HG03432 (cell line): ENCODE results near the gene RBKS.

Experiments
- ATAC-seq: cut with Tn5 transposase; IDR thresholded peaks from one replicate; pipeline ENCODE4 v1.9.1; 2021; ENCODE audit warnings: mild to moderate bottlenecking, moderate library complexity; ENCODE audit not compliant: unreplicated experiment

The RBKS gene

DNA sequence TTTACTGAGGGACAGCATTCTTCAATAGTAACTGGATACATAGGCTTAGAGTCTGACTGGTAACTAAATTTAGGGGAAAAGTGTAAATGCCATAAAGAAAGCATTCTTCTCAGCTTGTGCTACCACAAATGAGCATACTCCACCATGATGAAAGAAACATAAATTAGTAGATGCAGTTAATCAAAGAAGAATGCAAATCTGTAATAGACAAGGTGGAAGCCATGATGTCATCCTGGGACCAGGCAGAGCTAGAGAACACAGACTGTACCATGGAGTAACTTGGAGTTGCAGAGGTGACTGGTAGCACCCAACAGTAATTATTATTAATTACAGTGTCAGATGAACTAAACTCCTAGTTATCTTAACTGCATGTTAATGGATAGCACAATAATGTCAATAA lies 51.7 kb downstream of the RBKS start:
- ATAC-seq = no peak

DNA sequence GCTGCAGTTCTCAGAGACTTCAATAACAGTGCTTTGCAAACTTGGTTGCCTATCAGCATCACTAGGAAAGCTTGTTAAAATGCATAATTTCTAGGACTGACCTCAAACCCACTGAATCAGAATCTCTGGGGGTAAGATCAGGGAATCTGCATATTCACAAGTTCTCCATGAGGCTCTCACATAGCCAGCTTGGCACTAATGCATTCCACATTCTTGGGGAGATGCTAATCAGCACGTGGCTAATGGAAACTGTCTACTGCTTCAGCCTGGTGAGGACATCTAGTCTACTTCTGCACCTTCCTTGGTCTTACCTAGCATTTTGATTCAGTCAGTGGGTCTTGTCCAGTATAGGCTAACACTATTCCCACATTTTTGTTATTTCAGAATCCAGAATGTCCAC lies 56.3 kb downstream of the RBKS start:
- no peak for ATAC-seq

DNA sequence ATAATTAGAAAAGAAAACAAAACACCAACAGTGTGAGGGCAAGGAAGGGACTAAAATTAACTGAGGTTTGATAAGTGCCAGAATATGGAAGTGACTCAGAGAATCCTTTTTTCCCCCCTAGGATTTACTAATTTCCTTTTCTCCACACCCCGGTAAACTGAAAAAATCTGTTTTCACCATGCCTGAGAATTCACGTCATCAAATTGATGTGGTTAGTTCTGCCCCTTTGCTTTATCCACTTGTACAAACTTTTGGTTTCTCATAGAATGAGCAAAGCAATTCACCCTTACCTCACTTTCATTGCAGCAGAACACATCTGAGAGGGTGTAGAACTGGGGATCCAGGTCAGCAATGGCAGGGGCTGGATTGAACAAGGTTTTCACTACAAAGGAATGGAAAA lies 57.8 kb downstream of the RBKS start:
- no peak for ATAC-seq

DNA sequence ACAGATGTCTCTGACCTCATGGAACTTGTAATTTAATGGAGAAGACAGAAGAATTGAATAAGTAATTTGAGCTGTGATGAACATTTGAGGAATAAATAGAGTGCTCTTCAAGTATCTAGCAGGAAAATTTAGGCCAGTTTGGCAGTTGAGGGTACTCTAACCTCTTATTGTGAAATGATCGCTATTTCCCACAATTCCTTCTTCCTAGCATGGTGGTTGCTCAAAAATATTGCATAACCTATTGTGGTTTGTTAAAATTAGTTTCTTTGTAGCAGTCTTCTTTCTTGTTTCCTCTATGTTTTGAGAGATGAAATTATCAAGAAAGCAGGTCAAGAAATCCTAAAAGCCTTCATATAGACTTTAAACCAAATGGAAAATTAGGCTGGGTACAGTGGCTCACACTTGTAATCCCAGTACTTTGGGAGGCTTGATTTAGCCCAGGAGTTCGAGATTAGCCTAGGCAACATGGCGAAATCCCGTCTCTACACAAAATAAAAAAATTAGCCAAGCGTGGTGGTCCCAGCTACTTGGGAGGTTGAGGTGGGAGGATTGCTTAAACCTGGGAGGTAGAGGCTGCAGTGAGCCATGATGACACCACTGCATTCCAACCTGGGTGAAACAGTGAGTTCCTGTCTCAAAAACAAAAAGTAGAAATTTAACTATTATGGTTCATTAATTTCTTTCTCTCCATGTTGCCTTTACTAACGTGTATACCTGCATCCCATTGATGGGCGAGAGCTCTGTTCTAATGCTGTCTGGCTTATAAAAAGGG lies 58.7 kb downstream of the RBKS start:
- no peak for ATAC-seq

DNA sequence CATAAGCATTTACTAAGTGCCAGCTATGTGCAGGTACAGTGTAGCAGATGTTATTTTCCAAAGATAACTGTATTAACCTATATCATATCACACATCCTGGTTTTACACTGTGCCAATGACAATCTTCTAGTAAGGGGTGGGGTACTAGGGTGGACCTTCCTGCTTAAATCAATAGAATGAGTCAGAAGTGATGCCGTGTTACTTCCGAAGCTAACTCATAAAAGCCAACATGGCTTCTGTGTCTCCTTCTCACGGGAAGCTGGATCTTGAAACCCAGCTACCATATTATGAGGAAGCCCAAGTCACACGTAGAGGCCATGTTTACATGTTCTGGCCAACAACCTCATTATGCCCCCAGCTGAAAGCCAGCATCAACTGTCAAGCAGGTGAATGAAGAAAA lies 59.5 kb downstream of the RBKS start:
- ATAC-seq = no peak

DNA sequence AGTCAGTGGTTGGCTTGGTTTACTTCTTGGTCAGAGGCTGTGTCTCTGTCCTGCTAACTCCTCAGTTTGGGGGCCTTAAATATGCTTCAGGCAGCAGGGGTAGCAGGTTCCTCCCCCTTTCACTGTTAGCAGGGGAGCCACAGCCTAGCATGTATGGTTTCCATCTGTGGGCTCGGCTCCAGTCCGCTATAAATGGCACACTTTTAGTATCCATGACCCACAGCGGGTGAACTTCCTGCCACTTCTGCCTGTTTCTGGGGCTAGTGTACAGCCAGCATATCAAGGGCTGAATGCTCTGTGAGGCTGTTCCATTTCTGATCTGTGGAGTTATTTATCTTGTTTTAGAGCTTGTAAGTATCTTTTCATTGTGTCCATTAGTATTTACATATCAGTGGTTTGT lies 60.4 kb downstream of the RBKS start:
- ATAC-seq = no peak

DNA sequence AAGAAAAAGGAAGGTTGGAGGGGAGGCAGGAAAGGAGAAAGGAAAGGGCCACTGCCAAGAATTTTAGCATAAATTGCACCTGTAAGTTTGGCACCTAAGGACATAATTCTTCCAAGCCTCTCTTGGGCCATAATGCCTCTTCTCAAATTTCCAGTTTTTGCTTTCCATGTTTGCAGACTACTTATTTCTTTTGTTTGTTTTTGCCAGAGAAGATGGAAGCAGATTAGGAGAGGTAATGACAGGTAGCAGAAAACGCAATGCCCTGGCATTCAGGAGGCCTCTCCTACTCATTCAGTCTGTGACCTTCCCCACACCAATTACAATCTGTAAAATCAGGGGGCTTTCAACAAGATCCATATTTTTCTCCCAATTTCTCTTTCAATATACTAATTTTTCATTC lies 61.9 kb downstream of the RBKS start:
- no peak for ATAC-seq

DNA sequence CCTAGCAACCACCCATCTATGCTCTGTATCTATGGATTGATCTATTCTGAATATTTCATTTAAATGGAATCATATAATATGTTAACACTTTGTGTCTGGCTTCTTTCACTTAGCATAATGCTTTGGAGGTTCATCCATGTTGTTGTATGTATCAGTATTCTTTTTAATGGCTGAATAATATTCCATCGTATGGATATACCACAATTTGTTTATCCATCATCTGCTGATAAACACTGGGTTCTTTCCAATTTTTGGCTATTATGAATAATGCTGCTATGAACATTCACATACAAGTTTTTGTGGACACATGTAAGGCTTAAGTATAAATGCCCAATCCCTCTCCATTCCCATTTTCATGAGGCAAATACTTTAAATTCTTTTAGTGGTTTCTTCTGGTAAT lies 65.8 kb downstream of the RBKS start:
- no peak for ATAC-seq

DNA sequence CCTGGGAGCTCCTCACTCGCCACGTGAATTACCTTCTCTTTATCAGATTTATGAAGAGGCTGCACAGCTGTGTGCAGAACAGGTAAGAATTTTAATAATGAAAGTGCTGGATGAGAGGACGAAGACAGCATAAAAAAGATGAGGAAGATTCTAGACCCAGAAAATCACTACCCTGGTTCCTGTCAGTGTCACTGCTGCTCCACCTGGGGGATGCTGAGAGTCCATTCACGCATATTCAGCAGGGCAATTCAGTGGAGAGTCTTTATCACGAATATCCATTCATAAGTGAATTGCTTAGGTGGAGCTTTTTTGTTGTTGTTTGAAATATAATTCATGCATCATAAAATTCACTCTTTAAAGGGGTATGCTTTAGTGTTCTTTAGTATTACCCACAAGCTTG lies 66.6 kb downstream of the RBKS start:
- no peak for ATAC-seq

DNA sequence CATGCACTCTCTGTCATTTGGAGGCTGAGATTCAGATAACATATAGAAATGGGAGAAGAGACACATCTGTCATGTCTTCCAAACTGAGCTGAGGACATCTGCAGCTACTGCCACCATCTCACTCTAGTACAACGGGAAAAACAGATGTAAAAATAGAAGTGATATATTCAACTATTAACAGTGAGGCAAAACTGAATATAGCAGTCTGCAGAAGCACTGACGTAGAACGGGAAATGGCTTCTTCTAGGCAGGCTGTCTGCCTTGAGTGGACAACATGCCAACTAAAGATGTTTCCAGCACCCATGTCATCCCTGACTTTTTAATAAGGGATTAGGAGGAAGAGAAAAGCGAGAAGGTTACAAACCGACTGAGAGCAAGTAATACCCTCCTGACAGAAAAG lies 67.1 kb downstream of the RBKS start:
- ATAC-seq = no peak

DNA sequence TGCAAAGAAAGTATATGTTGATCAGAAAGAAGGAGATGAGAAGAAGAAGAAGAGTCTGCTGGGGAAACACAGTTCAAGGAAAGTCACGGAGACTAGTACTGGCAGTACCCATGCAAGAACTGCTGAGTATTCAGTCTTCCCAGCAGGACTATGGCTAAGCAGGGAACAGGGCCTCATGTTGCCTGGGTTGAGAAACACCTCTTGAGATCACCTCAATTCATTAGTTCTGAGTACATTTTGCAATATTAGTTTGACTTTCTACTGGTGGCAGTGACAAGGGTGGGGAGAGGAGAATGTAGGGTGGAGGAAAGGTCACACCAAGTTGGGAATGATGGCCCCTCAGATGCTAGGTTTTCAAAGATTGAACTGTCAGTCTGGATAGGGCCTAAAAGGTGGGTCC lies 68.1 kb downstream of the RBKS start:
- no peak for ATAC-seq

DNA sequence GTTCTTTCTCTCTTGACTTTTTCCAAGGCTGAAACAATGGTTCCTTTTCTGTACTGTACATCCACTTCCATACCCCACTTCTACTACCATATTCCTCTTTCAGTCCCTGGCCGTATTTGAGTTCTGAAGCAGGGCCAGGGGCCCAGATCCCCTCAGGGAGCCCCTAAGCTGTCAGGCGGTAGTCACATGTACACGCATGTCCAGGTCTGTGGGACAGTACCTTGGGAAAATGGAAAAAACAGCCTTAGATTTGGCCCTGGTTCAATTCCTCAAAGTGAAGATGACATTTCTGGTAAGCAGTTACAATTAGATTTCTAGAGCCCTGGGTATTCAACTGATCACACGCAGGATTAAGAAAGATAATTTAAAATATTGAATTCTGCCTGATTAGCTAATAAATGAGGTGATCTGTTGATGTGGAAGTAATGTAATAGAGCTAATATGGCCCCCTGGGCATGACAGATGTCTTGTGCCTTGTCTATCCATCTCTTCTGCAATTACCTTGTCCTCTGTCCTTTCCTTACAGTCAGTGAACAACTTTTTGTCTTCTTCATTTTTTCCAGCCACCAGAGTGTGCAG lies 74.2 kb downstream of the RBKS start:
- ATAC-seq = no peak

DNA sequence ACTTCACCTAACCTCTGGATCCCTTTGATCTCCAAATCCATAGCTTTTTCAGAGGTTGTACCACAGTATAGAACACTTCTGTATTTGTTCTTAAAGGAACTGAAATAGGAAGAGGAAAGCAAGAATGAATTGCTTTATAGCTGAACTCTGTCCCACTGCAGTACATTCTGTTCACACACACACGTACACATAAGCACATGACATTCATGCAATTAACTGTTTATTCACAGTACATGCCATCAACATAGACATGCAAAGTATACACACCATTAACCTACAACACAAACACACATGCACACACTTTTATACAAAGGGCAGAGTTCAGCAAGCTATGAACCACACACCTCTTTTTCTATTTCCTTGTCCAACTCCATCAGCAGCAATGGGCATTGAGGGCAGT lies 75.4 kb downstream of the RBKS start:
- ATAC-seq = no peak

DNA sequence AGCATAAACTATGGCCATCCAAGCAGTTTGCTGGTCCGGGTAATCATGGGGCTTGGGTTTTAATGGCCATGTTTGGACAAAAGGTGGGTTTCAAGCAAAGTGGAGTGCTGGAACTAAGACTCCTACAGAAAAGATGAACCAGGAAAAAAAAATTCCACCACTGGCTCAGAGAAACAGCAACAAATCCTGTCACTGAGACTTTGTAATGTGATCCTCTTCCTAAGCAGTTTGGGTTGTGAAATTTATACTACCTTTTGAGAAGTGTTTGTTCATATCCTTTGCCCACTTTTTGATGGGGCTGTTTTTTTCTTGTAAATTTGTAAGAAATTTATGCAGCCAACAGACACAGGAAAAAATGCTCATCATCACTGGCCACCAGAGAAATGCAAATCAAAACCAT lies 78.4 kb downstream of the RBKS start:
- ATAC-seq = no peak

DNA sequence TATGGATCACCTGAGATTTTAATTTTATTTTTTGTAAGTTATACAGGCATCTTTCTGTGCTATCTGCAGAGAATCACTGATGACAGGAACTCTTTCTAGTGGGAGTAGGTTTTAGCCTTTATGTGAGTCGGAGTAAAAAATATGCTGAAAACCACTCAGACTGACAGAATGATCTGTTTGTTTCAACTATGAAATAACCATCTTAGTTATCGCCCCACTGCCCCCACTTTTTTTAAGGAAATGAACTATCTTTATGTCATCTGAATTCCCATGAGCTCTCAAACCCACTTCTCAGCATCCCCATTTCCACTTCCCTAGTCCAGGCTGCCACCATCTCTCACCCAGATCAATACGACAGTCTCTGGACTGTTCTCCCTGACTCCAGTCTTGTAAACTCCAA lies 79.7 kb downstream of the RBKS start:
- no peak for ATAC-seq

DNA sequence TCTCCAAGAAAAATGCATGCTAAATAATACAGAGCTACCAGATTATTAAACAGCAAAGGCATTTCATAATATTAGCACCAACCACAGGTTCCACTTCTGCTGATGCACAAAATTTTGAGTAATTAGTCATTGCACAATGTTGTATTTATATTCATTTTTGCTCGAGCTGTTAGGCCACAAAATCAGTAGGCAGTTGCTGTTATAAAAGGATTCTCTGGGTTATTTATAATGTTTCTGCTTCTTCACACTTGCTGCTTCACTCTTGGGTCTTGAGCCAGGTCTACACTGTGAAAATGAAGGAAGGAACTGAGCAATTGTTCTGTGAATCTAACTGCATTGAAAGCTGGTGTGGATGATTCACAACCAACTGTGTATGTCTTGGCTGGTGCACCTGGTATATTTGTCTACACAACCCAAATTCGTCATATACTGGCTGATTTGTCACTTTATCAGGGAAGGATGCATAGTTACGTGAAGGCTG lies 80.4 kb downstream of the RBKS start:
- no peak for ATAC-seq

DNA sequence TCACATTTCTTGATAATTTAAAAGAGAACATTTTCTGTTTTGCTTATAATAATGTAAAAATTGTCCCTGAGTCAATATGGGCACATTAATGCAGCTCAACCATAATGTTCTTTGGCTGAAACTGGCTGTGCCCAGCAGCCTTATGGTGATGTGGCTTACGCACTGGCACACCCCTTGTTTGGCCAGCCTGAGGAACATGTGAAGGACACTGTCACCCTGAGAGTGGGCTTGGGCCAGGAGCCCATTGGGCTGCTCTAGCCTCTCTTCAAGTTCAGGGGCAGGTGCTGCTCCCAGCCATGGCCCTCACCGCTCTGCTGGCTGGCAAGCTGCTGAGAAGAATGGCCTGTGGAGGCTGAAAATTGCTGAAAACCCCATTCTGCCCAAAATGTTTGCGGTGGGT lies 81.2 kb downstream of the RBKS start:
- ATAC-seq = no peak

DNA sequence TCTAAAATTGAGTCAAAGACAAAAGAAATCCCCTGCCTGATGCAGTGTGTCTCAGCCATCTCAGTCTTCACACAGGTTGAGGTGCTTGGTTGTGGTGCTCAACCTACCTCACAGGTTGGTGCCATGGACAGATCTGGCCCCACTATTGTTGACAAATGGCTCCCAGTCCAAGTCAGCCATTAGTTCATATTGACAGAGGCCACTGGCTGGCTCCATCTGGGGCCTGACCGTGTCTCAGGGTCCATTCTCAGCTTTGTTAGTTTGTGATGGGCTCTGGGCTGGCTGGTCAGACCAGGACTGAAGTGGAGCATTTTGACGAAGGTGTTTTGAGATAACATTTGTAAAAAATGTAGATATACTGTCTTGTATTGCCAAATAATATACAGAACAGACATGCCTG lies 81.8 kb downstream of the RBKS start:
- no peak for ATAC-seq

DNA sequence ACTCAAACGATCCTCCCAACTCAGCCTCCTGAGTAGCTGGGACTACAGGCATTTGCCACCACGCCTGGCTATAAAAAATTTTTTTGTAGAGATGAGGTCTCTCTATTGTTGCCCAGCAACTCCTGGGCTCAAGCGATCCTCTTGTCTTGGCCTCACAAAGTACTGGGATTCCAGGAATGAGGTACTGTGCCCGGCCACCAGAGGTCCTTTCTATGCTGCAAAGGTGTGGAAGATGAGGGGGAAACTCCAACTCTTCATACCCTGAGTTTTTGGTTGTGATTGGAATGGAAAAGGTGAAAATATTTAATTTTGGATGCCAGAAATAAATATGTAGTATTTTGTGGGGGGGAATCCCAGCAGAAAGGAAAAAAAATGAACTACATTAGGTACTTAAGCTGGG lies 82.7 kb downstream of the RBKS start:
- ATAC-seq = no peak

DNA sequence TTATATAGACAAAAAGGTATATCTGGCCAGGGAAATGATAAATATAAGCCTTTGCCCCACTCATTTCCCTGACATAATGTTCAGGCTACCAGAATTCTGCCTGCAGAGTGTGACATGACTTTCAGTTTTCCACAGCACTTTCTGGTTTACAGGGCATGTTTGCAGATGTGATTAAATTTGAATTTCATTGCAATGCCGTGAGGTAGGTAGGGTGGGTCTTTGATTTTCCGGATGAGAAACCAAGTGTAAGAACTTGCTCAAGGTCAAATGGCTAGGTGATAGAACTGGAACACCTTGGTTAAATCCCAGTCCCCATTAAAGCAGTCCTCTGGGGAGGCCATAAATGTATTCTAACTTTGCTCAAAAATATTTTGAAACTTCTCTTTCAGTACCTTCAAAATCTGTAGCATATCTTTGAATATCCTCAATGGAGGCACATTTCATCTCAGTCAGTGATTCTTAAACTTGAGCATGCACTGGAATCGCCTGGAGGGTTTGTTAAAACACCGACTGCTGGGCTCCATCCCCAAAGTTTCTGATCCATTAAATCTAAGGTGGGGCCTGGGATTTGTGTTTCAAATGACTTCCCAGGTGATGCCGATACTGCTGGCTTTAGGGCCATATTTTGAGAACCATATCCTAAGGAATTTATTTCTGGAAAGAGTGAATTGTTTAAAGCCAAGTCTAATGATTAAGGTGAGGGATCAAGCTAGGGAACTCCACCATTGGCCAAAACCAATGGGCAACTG lies 83.7 kb downstream of the RBKS start:
- ATAC-seq = no peak

DNA sequence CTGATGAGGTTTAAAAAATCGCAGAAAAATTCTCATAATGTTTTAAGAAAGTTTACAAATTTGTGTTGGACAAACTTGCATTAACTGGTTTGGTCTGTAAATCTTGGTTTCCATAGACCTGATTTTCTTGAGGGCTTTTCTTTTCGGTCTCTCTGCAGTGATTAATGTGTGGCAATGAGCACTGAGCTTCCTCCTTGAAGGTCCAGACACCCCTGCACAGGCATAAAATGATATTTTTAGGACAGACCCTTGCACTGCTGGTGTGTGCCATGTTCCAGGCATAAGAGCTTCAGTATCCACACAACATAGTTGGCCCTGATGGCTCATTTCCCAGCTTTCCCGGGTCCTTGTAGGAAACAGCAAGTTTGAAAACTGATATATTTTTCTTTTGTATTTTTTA lies 85.0 kb downstream of the RBKS start:
- no peak for ATAC-seq

DNA sequence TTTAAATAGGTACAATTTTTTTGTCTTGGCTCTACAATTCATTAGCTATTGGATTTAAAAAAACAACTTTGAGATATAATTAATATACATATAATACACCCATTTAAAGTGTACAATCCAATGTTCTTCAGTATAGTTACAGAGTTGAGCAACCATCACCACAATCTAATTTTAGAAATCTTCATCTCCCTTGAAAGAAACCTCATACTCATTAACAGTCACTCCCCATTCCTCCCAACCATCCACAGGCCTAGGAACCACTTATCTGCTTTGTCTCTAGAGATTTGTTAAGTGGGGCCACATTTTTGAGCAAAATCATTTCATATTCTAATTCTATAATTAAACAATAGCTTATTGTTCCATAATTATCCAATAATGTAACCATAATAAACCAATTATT lies 86.0 kb downstream of the RBKS start:
- ATAC-seq = no peak
